Liver (tissue), 9 donors: ENCODE data around the gene GON4L. TPM values are rescaled to one million over a fixed set of nuclear protein-coding genes. Genes with fewer than 3 reads are reported as not detected.

ENCODE experiments used
- DNase-seq: peaks from one replicate; pipeline ENCODE4 v3.0.0-alpha.2; 2017; ENCODE audit warnings: low spot score
- H3K27ac ChIP-seq, 2 donors: one replicate each; pipeline ENCODE4 v1.7.0; 2013; ENCODE audit warnings: inconsistent platforms in 2 of 2, low read length in 2 of 2, control low read depth in 1 of 2, low read depth in 1 of 2, mild to moderate bottlenecking in 1 of 2
- H3K27me3 ChIP-seq, 4 donors: one replicate each; pipeline versions ENCODE4 v1.6.1 to v1.7.0; 2013; ENCODE audit warnings: low read length in 3 of 4, inconsistent platforms in 1 of 4, mild to moderate bottlenecking in 1 of 4, moderate library complexity in 1 of 4; ENCODE audit not compliant: control insufficient read depth in 4 of 4, insufficient read depth in 4 of 4
- H3K36me3 ChIP-seq, 4 donors: one replicate each; pipeline versions ENCODE4 v1.6.1 to v1.7.0; 2013; ENCODE audit warnings: low read length in 3 of 4, mild to moderate bottlenecking in 3 of 4, low read depth in 1 of 4, moderate library complexity in 1 of 4; ENCODE audit not compliant: control insufficient read depth in 4 of 4, insufficient read depth in 3 of 4
- H3K4me1 ChIP-seq, 4 donors: one replicate each; pipeline versions ENCODE4 v1.6.1 to v1.7.0; 2013; ENCODE audit warnings: low read length in 3 of 4, mild to moderate bottlenecking in 3 of 4, moderate library complexity in 1 of 4; ENCODE audit not compliant: control insufficient read depth in 4 of 4, insufficient read depth in 4 of 4
- H3K4me3 ChIP-seq, 3 donors: one replicate each; pipeline versions ENCODE4 v1.6.1 to v1.7.0; 2013; ENCODE audit warnings: low read length in 3 of 3, control low read depth in 1 of 3, low read depth in 1 of 3, mild to moderate bottlenecking in 1 of 3
- H3K9ac ChIP-seq, 2 donors: one replicate each; pipeline ENCODE4 v1.7.0; 2013; ENCODE audit warnings: low read length in 2 of 2, mild to moderate bottlenecking in 2 of 2, moderate library complexity in 2 of 2, control low read depth in 1 of 2, low read depth in 1 of 2
- H3K9me3 ChIP-seq, 4 donors: one replicate each; pipeline versions ENCODE4 v1.6.1 to v1.7.0; 2013; ENCODE audit warnings: low read length in 3 of 4; ENCODE audit not compliant: control insufficient read depth in 4 of 4
- EGR1 ChIP-seq, 2 donors: IDR thresholded peaks; 2 replicates each; pipeline ENCODE4 v1.6.1; 2016 to 2018; ENCODE audit warnings: antibody characterized with exemption in 2 of 2, low read depth in 2 of 2
- GABPA ChIP-seq, 2 donors: IDR thresholded peaks in 1 of 2; conservative IDR thresholded peaks in 1 of 2; 2 replicates each; pipeline ENCODE4 v1.6.1; 2016; ENCODE audit warnings: antibody characterized with exemption in 2 of 2, mild to moderate bottlenecking in 1 of 2, moderate library complexity in 1 of 2
- HNF4A ChIP-seq, 2 donors: conservative IDR thresholded peaks; 2 replicates each; pipeline ENCODE4 v1.6.1; 2016; ENCODE audit warnings: antibody characterized with exemption in 2 of 2, mild to moderate bottlenecking in 2 of 2
- HNF4G ChIP-seq: IDR thresholded peaks from 2 replicates; pipeline ENCODE4 v1.6.1; 2016; ENCODE audit warnings: antibody characterized with exemption
- JUND ChIP-seq, 2 donors: IDR thresholded peaks; 2 replicates each; pipeline ENCODE4 v1.6.1; 2016; ENCODE audit warnings: antibody characterized with exemption in 2 of 2
- RAD21 ChIP-seq, 2 donors: IDR thresholded peaks; 2 replicates each; pipeline ENCODE4 v1.6.1; 2016; ENCODE audit warnings: antibody characterized with exemption in 2 of 2, mild to moderate bottlenecking in 2 of 2
- RXRA ChIP-seq, 2 donors: IDR thresholded peaks; 2 replicates each; pipeline ENCODE4 v1.6.1; 2017 to 2018; ENCODE audit warnings: antibody characterized with exemption in 2 of 2, mild to moderate bottlenecking in 1 of 2
- TAF1 ChIP-seq: conservative IDR thresholded peaks from 2 replicates; pipeline ENCODE4 v1.6.1; 2016; ENCODE audit warnings: antibody characterized with exemption, mild to moderate bottlenecking
- WGBS: extraction: QIAGEN DNeasy Blood & Tissue Kit; methylation state at CpG from one replicate; pipeline ENCODE4 v1.1.7; 2013; 5-methylcytosine and 5-hydroxymethylcytosine counted together
- polyA plus RNA-seq, 2 donors: library from polyadenylated mRNA; stranded (reverse) in 1 of 2; unstranded in 1 of 2; fragments of 200-250 nt in 1 of 2; fragments of >200 nt in 1 of 2; fragmentation: Nextera tagmentation in 1 of 2; extraction: Ambion mirVana in 1 of 2; gene quantifications; one replicate each; pipeline versions ENCODE4 v1.2.1 to v1.2.3, GENCODE V29; 2013 to 2015
- total RNA-seq, 2 donors: library from RNA; depleted of rRNA; stranded (reverse); fragments of >200 nt; gene quantifications; one replicate each; pipeline ENCODE4 v1.2.3, GENCODE V29; 2014
- TF ChIP-seq, protein P1 (sequence below): fragments of 150-350 bp; IDR thresholded peaks from 2 replicates; pipeline ENCODE4 v1.5.1; 2017; ENCODE audit warnings: improper control_type of control experiment, low read depth, low read length; ENCODE audit not compliant: missing input control
- TF ChIP-seq, protein P2 (sequence below): IDR thresholded peaks from 2 replicates; pipeline ENCODE4 v1.6.1; 2016; ENCODE audit warnings: antibody characterized with exemption
- TF ChIP-seq, protein P3 (sequence below): IDR thresholded peaks from 2 replicates; pipeline ENCODE4 v1.6.1; 2016; ENCODE audit warnings: antibody characterized with exemption
- TF ChIP-seq, protein P4 (sequence below): IDR thresholded peaks from 2 replicates; pipeline ENCODE4 v1.6.1; 2016; ENCODE audit warnings: antibody characterized with exemption
- TF ChIP-seq, protein P5 (sequence below): IDR thresholded peaks from 2 replicates; pipeline ENCODE4 v1.6.1; 2016; ENCODE audit warnings: antibody characterized with exemption, mild to moderate bottlenecking
- donor health status: healthy.
- donor health status: healthy.
- donor health status: healthy.
- donor health status: healthy.
- donor health status: healthy.

The GON4L gene
- total and polyA plus RNA-seq, 4 donors = 5.7 to 26.2 (median 15.7) TPM

DNA sequence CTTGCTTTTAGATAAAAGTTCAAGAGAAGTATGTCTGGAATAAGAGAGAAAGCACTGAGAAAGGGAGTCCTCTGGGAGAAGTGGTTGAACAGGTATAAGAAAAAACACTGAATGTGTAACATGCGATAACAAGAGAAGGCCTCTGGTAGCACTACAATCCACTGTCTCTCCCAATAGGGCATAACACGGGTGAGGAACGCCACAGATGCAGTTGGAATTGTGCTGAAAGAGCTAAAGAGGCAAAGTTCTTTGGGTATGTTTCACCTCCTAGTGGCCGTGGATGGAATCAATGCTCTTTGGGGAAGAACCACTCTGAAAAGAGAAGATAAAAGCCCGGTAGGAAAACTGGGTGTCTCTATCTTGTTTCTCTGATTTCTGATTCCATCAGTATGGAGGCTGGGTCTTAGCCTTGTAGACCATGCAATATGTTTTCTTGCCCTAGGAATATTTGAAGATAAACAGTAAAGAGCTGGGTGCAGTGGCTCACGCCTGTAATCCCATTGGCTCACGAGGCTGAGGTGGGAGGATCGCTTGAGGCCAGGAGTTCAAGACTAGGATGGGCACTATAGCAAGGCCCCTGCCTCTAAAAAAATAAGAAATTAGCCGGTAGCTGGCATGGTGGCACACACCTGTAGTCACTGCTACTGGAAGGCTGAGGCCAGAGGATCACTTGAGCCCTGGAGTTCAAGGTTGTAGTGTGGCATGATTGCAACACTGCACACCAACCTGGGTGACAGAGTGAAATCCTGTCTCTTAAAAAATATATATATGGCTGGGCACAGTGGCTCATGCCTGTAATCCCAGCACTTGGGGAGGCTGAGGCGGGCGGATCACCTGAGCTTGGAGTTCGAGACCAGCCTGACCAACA lies 127.7 kb downstream of the GON4L start:
- H3K9ac ChIP-seq = no peak overlapping the region

DNA sequence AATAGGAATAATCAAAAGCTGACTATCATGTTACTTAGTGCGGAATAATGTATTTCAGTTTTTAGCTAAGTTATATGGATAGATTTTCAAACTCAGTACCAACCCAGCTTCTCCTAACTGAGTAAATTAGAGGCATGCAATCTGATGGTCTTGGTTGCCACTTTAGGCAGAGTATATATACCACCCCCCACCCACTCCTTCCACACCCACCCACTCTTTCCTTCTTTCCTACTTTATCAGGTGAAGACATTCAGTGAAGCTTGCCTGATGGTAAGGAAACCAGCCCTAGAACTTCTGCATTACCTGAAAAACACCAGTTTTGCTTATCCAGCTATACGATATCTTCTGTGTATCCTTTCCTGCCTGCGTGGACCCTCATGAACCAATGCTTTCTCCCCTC lies 131.9 kb downstream of the GON4L start:
- H3K9ac ChIP-seq = no peak overlapping the region
- no peaks in the 10 kb centered on the region for H3K27me3 ChIP-seq
- no peaks in the 10 kb centered on the region for H3K4me1 ChIP-seq
- WGBS = 95% methylated on average over 3 of the region's 3 CpGs
- no peak overlapping the region for H3K27ac ChIP-seq
- no peaks in the 10 kb centered on the region for H3K9me3 ChIP-seq
- no peak overlapping the region for H3K4me3 ChIP-seq
- no peak for DNase-seq
- peaks cover 6 to 18% (median 9%) of the 10 kb centered on the region in 4 donors for H3K36me3 ChIP-seq
- TF ChIP-seq TAF1 (no peak), EGR1 (IDR thresholded peaks at IDR 0.05; ENCODE audit: low read depth in 2 of 2) (no peak), GABPA (IDR thresholded peaks at IDR 0.05 in 1 of 2, conservative IDR thresholded peaks at IDR 0.05 in 1 of 2) (no peak), RXRA (IDR thresholded peaks at IDR 0.05) (no peak), RAD21 (IDR thresholded peaks at IDR 0.05) (no peak), JUND (IDR thresholded peaks at IDR 0.05) (no peak), HNF4G (no peak)
- TF ChIP-seq, protein P1, sequence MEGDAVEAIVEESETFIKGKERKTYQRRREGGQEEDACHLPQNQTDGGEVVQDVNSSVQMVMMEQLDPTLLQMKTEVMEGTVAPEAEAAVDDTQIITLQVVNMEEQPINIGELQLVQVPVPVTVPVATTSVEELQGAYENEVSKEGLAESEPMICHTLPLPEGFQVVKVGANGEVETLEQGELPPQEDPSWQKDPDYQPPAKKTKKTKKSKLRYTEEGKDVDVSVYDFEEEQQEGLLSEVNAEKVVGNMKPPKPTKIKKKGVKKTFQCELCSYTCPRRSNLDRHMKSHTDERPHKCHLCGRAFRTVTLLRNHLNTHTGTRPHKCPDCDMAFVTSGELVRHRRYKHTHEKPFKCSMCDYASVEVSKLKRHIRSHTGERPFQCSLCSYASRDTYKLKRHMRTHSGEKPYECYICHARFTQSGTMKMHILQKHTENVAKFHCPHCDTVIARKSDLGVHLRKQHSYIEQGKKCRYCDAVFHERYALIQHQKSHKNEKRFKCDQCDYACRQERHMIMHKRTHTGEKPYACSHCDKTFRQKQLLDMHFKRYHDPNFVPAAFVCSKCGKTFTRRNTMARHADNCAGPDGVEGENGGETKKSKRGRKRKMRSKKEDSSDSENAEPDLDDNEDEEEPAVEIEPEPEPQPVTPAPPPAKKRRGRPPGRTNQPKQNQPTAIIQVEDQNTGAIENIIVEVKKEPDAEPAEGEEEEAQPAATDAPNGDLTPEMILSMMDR = no peak
- TF ChIP-seq, protein P2, sequence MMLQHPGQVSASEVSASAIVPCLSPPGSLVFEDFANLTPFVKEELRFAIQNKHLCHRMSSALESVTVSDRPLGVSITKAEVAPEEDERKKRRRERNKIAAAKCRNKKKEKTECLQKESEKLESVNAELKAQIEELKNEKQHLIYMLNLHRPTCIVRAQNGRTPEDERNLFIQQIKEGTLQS = no peak
- TF ChIP-seq, protein P3, sequence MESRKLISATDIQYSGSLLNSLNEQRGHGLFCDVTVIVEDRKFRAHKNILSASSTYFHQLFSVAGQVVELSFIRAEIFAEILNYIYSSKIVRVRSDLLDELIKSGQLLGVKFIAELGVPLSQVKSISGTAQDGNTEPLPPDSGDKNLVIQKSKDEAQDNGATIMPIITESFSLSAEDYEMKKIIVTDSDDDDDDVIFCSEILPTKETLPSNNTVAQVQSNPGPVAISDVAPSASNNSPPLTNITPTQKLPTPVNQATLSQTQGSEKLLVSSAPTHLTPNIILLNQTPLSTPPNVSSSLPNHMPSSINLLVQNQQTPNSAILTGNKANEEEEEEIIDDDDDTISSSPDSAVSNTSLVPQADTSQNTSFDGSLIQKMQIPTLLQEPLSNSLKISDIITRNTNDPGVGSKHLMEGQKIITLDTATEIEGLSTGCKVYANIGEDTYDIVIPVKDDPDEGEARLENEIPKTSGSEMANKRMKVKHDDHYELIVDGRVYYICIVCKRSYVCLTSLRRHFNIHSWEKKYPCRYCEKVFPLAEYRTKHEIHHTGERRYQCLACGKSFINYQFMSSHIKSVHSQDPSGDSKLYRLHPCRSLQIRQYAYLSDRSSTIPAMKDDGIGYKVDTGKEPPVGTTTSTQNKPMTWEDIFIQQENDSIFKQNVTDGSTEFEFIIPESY = no peak
- TF ChIP-seq, protein P4, sequence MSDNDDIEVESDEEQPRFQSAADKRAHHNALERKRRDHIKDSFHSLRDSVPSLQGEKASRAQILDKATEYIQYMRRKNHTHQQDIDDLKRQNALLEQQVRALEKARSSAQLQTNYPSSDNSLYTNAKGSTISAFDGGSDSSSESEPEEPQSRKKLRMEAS = no peak

More for the DNA sequence above, 127.7 kb downstream of the GON4L start:
- Histone ChIP-seq H3K27me3 (no peaks in the 10 kb centered on the region), H3K36me3 (peaks cover 3 to 18% (median 11%) of the 10 kb centered on the region in 4 donors), H3K4me1 (peaks cover 0 to 1% (median 0%) of the 10 kb centered on the region in 4 donors), H3K4me3 (no peak overlapping the region), H3K27ac (no peak overlapping the region), H3K9me3 (no peaks in the 10 kb centered on the region)
- peak; percentile 57 for DNase-seq
- TF ChIP-seq, protein P1 = peak; percentile 69
- TF ChIP-seq EGR1 (IDR thresholded peaks at IDR 0.05; ENCODE audit: low read depth in 2 of 2) = no peak
- TF ChIP-seq RAD21 (IDR thresholded peaks at IDR 0.05) = peak; percentile 81 to 88
- no peak for TF ChIP-seq GABPA (IDR thresholded peaks at IDR 0.05 in 1 of 2, conservative IDR thresholded peaks at IDR 0.05 in 1 of 2)
- TF ChIP-seq HNF4G = no peak
- peak in 1 of 2 donors; percentile 32 for TF ChIP-seq HNF4A (conservative IDR thresholded peaks at IDR 0.05)
- TF ChIP-seq, protein P5, sequence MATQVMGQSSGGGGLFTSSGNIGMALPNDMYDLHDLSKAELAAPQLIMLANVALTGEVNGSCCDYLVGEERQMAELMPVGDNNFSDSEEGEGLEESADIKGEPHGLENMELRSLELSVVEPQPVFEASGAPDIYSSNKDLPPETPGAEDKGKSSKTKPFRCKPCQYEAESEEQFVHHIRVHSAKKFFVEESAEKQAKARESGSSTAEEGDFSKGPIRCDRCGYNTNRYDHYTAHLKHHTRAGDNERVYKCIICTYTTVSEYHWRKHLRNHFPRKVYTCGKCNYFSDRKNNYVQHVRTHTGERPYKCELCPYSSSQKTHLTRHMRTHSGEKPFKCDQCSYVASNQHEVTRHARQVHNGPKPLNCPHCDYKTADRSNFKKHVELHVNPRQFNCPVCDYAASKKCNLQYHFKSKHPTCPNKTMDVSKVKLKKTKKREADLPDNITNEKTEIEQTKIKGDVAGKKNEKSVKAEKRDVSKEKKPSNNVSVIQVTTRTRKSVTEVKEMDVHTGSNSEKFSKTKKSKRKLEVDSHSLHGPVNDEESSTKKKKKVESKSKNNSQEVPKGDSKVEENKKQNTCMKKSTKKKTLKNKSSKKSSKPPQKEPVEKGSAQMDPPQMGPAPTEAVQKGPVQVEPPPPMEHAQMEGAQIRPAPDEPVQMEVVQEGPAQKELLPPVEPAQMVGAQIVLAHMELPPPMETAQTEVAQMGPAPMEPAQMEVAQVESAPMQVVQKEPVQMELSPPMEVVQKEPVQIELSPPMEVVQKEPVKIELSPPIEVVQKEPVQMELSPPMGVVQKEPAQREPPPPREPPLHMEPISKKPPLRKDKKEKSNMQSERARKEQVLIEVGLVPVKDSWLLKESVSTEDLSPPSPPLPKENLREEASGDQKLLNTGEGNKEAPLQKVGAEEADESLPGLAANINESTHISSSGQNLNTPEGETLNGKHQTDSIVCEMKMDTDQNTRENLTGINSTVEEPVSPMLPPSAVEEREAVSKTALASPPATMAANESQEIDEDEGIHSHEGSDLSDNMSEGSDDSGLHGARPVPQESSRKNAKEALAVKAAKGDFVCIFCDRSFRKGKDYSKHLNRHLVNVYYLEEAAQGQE = no peak
- WGBS = 61% methylated on average over 12 of the region's 12 CpGs
